ENCODE results near the gene FLRT2. TPM values are rescaled to one million over a fixed set of nuclear protein-coding genes. Genes with fewer than 3 reads are reported as not detected.

The FLRT2 gene
- 170 to 241 TPM (median 227 TPM) in 3 replicates for total RNA-seq
- long read RNA-seq, partial matches to known transcripts, result 1 of 33 reads
- long read RNA-seq, other reads (novel, unspliced or antisense), result 31 of 33 reads

- Mint-ChIP-seq H3K27me3 (ENCODE audit: low read depth) (no peaks in the 10 kb centered on the region), H3K36me3 (ENCODE audit: low read depth) (no peaks in the 10 kb centered on the region), H3K9me3 (ENCODE audit: low read depth) (no peaks in the 10 kb centered on the region), H3K4me3 (ENCODE audit: unreplicated experiment) (peak within 1 kb of the TSS; percentile 91), H3K27ac (ENCODE audit: unreplicated experiment) (peak within 1 kb of the TSS; percentile 98), H3K4me1 (ENCODE audit: low read depth) (peaks cover 39% of the 10 kb centered on the region)
- TF ChIP-seq CTCF (IDR thresholded peaks at IDR 0.05), result no peak
- DNase-seq (ENCODE audit: low spot score), result no peak
Measured at GRCh38 chr14:85529803-85530574, at the start of gene FLRT2. Gene FLRT2 (plus strand): TSS chr14:85530144. CDS start chr14:85621515, 91,371 bp downstream.

GRCh38 chr14:85481471-85481870, 48.5 kb upstream of the FLRT2 start:
- no peak for DNase-seq (ENCODE audit: low spot score)
- H3K27me3 Mint-ChIP-seq (ENCODE audit: low read depth), result no peaks in the 10 kb centered on the region
- no peaks in the 10 kb centered on the region for H3K9me3 Mint-ChIP-seq (ENCODE audit: low read depth)
- no peak for TF ChIP-seq CTCF (IDR thresholded peaks at IDR 0.05)
- peaks cover 14% of the 10 kb centered on the region for H3K4me1 Mint-ChIP-seq (ENCODE audit: low read depth)
- no peak overlapping the region for H3K4me3 Mint-ChIP-seq (ENCODE audit: unreplicated experiment)
- H3K27ac Mint-ChIP-seq (ENCODE audit: unreplicated experiment), result no peak overlapping the region
- no peaks in the 10 kb centered on the region for H3K36me3 Mint-ChIP-seq (ENCODE audit: low read depth)

- H3K27me3 Mint-ChIP-seq (ENCODE audit: low read depth), result no peaks in the 10 kb centered on the region
- DNase-seq (ENCODE audit: low spot score), result no peak
- H3K4me1 Mint-ChIP-seq (ENCODE audit: low read depth), result peaks cover 19% of the 10 kb centered on the region
- H3K36me3 Mint-ChIP-seq (ENCODE audit: low read depth), result no peaks in the 10 kb centered on the region
- TF ChIP-seq CTCF (IDR thresholded peaks at IDR 0.05), result no peak
- H3K9me3 Mint-ChIP-seq (ENCODE audit: low read depth), result no peaks in the 10 kb centered on the region
- H3K4me3 Mint-ChIP-seq (ENCODE audit: unreplicated experiment), result no peak overlapping the region
- no peak overlapping the region for H3K27ac Mint-ChIP-seq (ENCODE audit: unreplicated experiment)
Measured at GRCh38 chr14:85482552-85482951, 47.4 kb upstream of the FLRT2 start.

- TF ChIP-seq CTCF (IDR thresholded peaks at IDR 0.05), result no peak
- no peak for DNase-seq (ENCODE audit: low spot score)
- Mint-ChIP-seq H3K36me3 (ENCODE audit: low read depth) (no peaks in the 10 kb centered on the region), H3K27me3 (ENCODE audit: low read depth) (no peaks in the 10 kb centered on the region), H3K27ac (ENCODE audit: unreplicated experiment) (no peak overlapping the region), H3K9me3 (ENCODE audit: low read depth) (no peaks in the 10 kb centered on the region), H3K4me3 (ENCODE audit: unreplicated experiment) (no peak overlapping the region), H3K4me1 (ENCODE audit: low read depth) (peaks cover 19% of the 10 kb centered on the region)
Measured at GRCh38 chr14:85483037-85483436, 46.9 kb upstream of the FLRT2 start.

- TF ChIP-seq CTCF (IDR thresholded peaks at IDR 0.05), result no peak
- Mint-ChIP-seq H3K27ac (ENCODE audit: unreplicated experiment) (no peak overlapping the region), H3K9me3 (ENCODE audit: low read depth) (no peaks in the 10 kb centered on the region), H3K4me1 (ENCODE audit: low read depth) (peaks cover 19% of the 10 kb centered on the region), H3K36me3 (ENCODE audit: low read depth) (no peaks in the 10 kb centered on the region), H3K4me3 (ENCODE audit: unreplicated experiment) (no peak overlapping the region), H3K27me3 (ENCODE audit: low read depth) (no peaks in the 10 kb centered on the region)
- DNase-seq (ENCODE audit: low spot score), result no peak
Measured at GRCh38 chr14:85483652-85484051, 46.3 kb upstream of the FLRT2 start.

Measured in chondrocyte (in vitro differentiated cells).